Activated CD4-positive, alpha-beta T cell treated with anti-CD3 and anti-CD28 coated beads for 36 hours (primary cell): ENCODE measurements around the gene PGAP6. TPM values are rescaled to one million over a fixed set of nuclear protein-coding genes. Genes with fewer than 3 reads are reported as not detected.
"Not testable (repeated sequence)": the region's sequence is repeated elsewhere in the genome, so short reads cannot be mapped to it uniquely, and the experiment has no call there.

Source experiments
- ATAC-seq: fragments of 200-7000 bp; cut with Tn5 transposase; one replicate; pipeline ENCODE4 v1.10.0; 2021; ENCODE audit warnings: mild to moderate bottlenecking, moderate library complexity
- CTCF ChIA-PET: fragments of 350-600 bp; sonication (Branson Sonifier 250); formaldehyde crosslinking; loops from one replicate; lab custom pipeline; 2021; ENCODE audit warnings: antibody characterized with exemption; lab: Charles Lee
- POLR2A ChIA-PET: fragments of 350-600 bp; sonication (Branson Sonifier 250); formaldehyde crosslinking; loops from one replicate; lab custom pipeline; 2021; ENCODE audit warnings: antibody characterized with exemption, inconsistent platforms; lab: Charles Lee
- DNase-seq: peaks from one replicate; pipeline ENCODE4 v3.0.0-alpha.2; 2020
- H3K27ac Mint-ChIP-seq: one replicate; pipeline ENCODE4 v1.8.0; 2021; ENCODE audit warnings: mixed read lengths
- H3K27me3 Mint-ChIP-seq: one replicate; pipeline ENCODE4 v1.8.0; 2021; ENCODE audit warnings: mixed read lengths
- H3K36me3 Mint-ChIP-seq: one replicate; pipeline ENCODE4 v1.8.0; 2021; ENCODE audit warnings: low read depth, mixed read lengths
- H3K4me1 Mint-ChIP-seq: one replicate; pipeline ENCODE4 v1.8.0; 2021; ENCODE audit warnings: mixed read lengths
- H3K4me3 Mint-ChIP-seq: one replicate; pipeline ENCODE4 v1.8.0; 2021; ENCODE audit warnings: mild to moderate bottlenecking, moderate library complexity, mixed read lengths
- H3K9me3 Mint-ChIP-seq: one replicate; pipeline ENCODE4 v1.8.0; 2021; ENCODE audit warnings: low read depth, mixed read lengths
- intact Hi-C, 2 experiments: fragments of 100-400 bp; cut with DNase I in 1 of 2; cut with micrococcal nuclease in 1 of 2; formaldehyde crosslinking; loops; one replicate each; pipeline versions ENCODE4 v1.14.2 to v1.15.1; 2022 to 2024; cut with DNase I, micrococcal nuclease
- total RNA-seq, 2 experiments: library from RNA; stranded (reverse); gene quantifications; one replicate each; pipeline ENCODE4 v1.2.3, GENCODE V29; 2021

Gene PGAP6
- total RNA-seq, 2 experiments from 2014 or later = 22.9 to 40.8 TPM

DNA sequence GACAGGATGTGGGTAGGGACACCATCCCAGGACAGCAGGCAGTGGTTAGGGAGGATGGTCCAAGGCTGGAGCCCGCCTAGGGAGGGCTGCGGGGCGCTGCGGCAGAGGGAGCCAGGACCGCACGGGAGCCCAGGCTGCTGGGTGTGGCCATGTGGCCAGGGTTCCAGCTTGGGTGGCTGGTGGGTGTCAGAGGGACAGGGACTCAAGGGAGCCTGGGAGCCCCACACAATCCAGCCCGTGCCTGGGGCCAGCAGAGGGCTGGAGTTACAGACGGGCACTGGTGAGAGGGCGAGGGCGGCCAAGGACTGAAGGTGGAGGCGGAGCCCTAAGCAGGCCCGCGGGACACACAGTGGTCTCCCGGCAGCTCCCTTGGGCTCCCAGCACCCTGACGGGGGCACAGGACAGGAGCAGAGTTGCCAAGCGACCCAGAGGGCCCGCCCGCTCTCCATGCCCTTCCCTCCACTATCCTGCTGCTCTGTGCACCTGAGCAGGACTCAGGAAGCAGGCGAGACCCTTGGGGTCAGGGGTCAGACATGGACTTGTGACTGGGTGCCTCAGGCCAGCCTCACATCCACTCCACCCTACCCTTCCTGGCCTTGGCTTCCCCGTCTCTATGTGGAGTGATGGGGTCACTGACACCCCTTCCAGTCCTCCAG, 18.5 kb downstream of the PGAP6 start:
- Mint-ChIP-seq H3K27ac (no peak overlapping the region), H3K27me3 (peaks cover 5% of the 10 kb centered on the region), H3K9me3 (no peaks in the 10 kb centered on the region), H3K4me1 (peaks cover 5% of the 10 kb centered on the region), H3K36me3 (peaks cover 6% of the 10 kb centered on the region), H3K4me3 (no peak overlapping the region)
- POLR2A ChIA-PET = interaction anchor here (1.0 kb wide), 1 partner anchor 256 kb away, joined by 4 read pairs; no protein-coding TSS in a partner anchor
- CTCF ChIA-PET = interaction anchor here (0.8 to 2.3 kb wide), 4 partner anchors 8 to 257 kb away, joined by 3 to 15 read pairs (median 8); no protein-coding TSS in a partner anchor
- intact Hi-C loops = loop anchor here in 1 of 2 experiments (2.0 kb wide), 1 partner anchor 256 kb away; no protein-coding TSS in a partner anchor
- no peak for ATAC-seq
- no peak for DNase-seq

DNA sequence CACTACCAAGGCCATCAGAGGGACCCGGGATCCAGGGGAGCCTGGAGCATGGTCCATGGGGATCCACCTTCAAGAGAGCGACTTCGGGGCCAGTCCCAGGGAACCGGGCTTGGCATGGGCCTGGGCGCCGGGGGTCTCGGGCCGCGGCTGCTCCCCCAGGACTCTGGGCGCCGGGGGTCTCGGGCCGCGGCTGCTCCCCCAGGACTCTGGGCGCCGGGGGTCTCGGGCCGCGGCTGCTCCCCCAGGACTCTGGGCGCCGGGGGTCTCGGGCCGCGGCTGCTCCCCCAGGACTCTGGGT, 19.1 kb downstream of the PGAP6 start:
- not testable (repeated sequence) for H3K27me3 Mint-ChIP-seq, H3K27ac Mint-ChIP-seq, H3K36me3 Mint-ChIP-seq, ATAC-seq, H3K4me3 Mint-ChIP-seq, H3K9me3 Mint-ChIP-seq, DNase-seq, H3K4me1 Mint-ChIP-seq
- intact Hi-C loops = loop anchor here (1.0 to 2.0 kb wide), 4 partner anchors 245 to 297 kb away; no protein-coding TSS in a partner anchor
- ChIA-PET POLR2A (interaction anchor here (1.0 kb wide), 1 partner anchor 256 kb away, joined by 4 read pairs; no protein-coding TSS in a partner anchor), CTCF (interaction anchor here (0.6 to 2.3 kb wide), 11 partner anchors 8 to 300 kb away, joined by 3 to 24 read pairs (median 4); no protein-coding TSS in a partner anchor)

DNA sequence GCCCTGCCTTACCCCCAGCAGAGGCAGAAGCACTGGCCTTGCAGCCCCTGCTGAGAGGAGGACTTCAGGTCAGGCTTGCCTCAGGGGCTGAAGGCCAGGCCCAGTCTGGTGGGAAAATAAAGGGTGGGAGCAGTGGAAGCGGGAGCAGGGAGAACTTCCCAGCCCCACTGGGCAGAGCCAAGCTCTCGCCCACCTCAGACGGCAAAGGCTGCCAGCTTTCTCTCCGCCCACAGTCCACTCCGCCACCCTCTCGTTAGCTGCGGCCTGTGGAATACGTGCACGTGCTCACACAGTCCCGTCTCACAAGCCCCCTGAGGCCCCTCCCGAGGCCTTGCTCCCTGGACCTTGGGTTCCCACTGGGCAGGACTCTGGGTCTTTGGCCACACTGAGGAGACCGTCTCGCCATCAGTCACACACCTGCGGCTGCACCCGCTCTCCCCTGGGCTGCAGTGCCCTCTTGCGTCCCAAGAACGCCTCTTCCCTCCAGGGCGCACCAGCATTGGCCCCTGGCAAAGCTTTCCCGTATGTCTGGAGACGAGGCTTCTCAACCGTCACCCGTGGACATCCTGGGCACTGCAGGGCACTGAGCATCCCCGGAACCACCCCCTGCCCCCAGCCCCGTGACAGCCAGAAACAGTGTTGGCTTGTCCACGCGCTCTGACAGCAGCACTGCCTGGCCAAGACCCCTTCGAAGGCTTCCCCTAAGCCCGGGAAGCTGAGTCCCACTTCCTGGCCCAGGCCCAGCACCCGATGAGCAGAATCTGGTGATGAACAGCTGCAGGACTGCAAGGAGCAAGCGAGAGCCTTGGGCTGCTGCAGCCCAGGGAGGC, 19.7 kb downstream of the PGAP6 start:
- H3K36me3 Mint-ChIP-seq = peaks cover 5% of the 10 kb centered on the region
- H3K9me3 Mint-ChIP-seq = no peaks in the 10 kb centered on the region
- POLR2A ChIA-PET = interaction anchor here (1.0 kb wide), 1 partner anchor 255 kb away, joined by 4 read pairs; no protein-coding TSS in a partner anchor
- peak; percentile 87 for DNase-seq
- CTCF ChIA-PET = interaction anchor here (0.6 to 2.3 kb wide), 14 partner anchors 9 to 299 kb away, joined by 3 to 24 read pairs (median 4); no protein-coding TSS in a partner anchor
- intact Hi-C loops = loop anchor here (1.0 to 2.0 kb wide), 4 partner anchors 245 to 297 kb away; no protein-coding TSS in a partner anchor
- no peak overlapping the region for H3K27ac Mint-ChIP-seq
- peaks cover 5% of the 10 kb centered on the region for H3K27me3 Mint-ChIP-seq
- ATAC-seq = peak; percentile 96
- peaks cover 5% of the 10 kb centered on the region for H3K4me1 Mint-ChIP-seq
- H3K4me3 Mint-ChIP-seq = no peak overlapping the region

DNA sequence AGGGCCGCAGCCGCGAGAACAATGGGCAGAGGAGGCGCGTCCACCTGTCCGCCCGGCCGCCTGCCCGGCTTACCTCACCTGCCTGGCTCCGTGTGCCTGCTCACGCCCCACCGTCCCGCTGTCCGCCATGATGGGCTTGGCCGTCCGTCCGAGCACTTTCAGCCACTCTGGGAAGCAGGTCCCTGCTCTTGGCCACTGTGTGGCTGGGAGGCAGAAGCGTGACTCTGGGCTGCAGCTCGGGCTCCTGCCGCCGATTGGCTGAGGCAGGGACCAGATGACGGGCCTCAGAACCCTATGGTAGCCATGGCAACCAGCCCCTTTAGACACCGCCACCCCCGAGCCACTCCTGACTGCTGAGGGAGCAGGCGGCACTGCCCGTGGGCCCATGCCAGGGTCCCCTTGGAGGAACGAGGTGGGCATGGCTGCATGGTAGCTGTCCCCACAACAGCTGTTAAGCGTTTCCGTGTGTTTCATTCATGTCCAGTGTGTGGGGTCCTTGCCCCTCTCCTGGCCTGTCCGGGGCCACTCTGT, 20.4 kb downstream of the PGAP6 start:
- Mint-ChIP-seq H3K9me3 (no peaks in the 10 kb centered on the region), H3K27ac (no peak overlapping the region), H3K36me3 (no peaks in the 10 kb centered on the region), H3K27me3 (peaks cover 5% of the 10 kb centered on the region), H3K4me1 (peaks cover 5% of the 10 kb centered on the region), H3K4me3 (no peak overlapping the region)
- ChIA-PET CTCF (interaction anchor here (0.6 to 2.3 kb wide), 11 partner anchors 12 to 299 kb away, joined by 3 to 24 read pairs (median 4); no protein-coding TSS in a partner anchor), POLR2A (no interaction called here)
- intact Hi-C loops = no loop called here
- DNase-seq (peak; percentile 13), ATAC-seq (no peak)

DNA sequence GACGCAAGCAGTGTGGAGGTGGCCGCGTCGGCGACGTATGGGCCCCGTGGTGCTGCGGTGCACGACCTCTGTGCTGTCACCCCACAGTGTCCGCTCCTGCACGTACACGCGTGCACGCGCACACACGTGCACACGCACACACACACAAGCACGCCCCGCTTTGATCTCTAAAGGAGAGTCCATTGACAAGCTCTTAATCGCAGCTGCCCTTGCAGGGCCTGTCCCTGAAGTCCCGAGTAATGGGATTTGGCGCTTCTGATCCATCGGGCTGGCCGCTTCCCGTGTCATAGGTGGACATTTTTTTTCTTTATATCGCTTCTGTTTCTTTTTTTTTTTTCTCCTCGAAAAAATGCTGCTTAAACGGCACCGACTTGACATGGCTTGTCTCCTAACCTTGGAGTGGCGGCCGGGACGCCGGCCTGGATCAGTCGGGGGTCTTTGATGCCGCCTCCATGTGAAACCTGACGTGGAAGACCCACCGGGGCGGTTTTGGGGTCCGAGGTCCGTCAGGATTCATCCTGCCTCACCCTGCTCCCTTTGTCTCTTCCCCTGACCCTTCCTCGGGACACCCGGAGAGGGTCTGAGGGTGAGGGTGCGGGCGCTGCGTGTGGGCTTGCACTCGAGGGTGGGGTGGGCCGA, 21.0 kb downstream of the PGAP6 start:
- no peaks in the 10 kb centered on the region for H3K9me3 Mint-ChIP-seq
- H3K27ac Mint-ChIP-seq = no peak overlapping the region
- no peak overlapping the region for H3K4me3 Mint-ChIP-seq
- CTCF ChIA-PET = interaction anchor here (0.7 to 2.3 kb wide), 4 partner anchors 11 to 254 kb away, joined by 4 to 15 read pairs (median 9); no protein-coding TSS in a partner anchor
- DNase-seq (no peak), ATAC-seq (no peak)
- intact Hi-C loops = no loop called here
- POLR2A ChIA-PET = interaction anchor here (0.6 kb wide), 1 partner anchor 43 kb away, joined by 4 read pairs; no protein-coding TSS in a partner anchor
- peaks cover 5% of the 10 kb centered on the region for H3K4me1 Mint-ChIP-seq
- peaks cover 5% of the 10 kb centered on the region for H3K27me3 Mint-ChIP-seq
- H3K36me3 Mint-ChIP-seq = no peaks in the 10 kb centered on the region

DNA sequence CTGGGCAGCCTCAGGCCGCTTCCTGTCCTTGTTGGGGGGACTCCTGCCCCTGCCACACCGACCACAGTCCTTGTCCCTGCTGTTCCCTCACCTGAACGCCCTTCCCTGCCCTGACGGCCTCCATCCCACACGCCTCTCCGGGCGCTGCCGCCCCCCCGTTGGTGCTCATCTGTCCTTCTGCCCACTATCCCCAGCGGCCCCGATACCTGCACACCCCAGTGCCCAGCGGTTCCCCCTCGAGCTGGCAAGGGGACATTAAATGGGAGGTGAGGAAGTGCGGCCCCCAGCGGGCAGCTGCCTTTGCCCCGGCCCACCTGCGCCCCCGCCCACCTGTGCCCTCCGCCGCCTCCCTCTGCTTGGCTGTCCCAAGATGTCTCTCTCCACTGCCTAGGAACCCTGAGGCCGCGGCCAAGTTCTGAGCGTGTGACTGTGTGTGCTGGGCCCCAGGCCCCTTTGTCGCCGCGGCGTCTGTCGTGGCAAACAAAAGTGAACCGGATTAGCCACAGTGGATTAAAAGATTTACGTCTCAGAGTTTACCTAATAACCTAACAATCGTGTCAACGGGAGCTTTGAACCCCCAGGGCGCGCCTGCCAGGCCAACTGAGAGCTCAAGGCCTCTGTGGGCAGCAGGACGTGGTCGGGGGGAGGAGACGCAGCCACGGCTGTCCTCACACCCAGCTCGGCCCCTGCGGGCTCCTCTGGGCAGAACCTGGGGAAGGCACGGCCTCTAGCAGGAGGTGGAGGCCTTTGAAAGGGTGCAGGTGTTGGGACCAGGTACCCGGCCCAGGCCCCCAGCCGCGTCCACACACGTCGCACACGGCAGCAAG, 21.7 kb downstream of the PGAP6 start:
- Mint-ChIP-seq H3K27me3 (peaks cover 5% of the 10 kb centered on the region), H3K9me3 (no peaks in the 10 kb centered on the region), H3K4me1 (peaks cover 11% of the 10 kb centered on the region), H3K4me3 (no peak overlapping the region), H3K27ac (no peak overlapping the region), H3K36me3 (no peaks in the 10 kb centered on the region)
- intact Hi-C loops = no loop called here
- DNase-seq = peak; percentile 6
- no peak for ATAC-seq
- ChIA-PET CTCF (no interaction called here), POLR2A (interaction anchor here (0.6 kb wide), 1 partner anchor 44 kb away, joined by 4 read pairs; no protein-coding TSS in a partner anchor)

DNA sequence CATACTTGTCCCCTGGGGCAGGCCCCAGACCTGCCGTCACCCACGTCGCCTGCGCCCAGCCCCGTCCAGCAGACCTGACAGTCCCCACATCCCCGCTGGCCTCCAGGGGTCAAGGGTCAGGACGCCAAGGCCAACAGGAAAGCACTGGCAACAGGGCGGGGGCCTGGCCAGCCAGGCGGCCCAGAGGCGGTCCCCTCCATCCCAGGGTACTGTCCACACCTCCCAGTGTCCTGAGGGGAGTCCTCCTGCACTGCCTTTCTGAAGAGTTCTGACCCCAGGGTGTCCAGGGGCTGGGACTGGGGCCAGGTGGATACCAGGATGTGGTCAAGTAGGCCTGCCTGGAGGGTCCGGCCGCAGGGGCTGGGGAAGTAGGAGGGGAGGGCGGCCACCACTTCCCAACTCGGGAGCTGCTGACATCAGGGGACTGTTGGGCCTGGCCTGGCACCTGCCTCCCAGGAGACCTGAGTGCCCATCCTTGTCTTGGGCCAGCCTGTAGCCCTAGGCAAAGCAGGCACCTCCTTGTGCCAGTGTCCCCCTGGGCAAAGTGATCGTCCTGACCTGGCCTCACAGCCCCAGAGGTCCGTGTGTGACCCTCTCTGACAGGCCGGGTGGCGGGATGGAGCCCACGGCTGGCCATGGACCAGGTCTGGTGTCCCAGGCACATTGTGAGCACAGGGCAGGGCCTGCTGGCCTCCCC, 22.6 kb downstream of the PGAP6 start:
- ATAC-seq (no peak), DNase-seq (no peak)
- Mint-ChIP-seq H3K27me3 (peaks cover 5% of the 10 kb centered on the region), H3K4me3 (no peak overlapping the region), H3K27ac (no peak overlapping the region), H3K36me3 (no peaks in the 10 kb centered on the region), H3K4me1 (peaks cover 16% of the 10 kb centered on the region), H3K9me3 (no peaks in the 10 kb centered on the region)
- POLR2A ChIA-PET = no interaction called here
- CTCF ChIA-PET = no interaction called here
- intact Hi-C loops = no loop called here

DNA sequence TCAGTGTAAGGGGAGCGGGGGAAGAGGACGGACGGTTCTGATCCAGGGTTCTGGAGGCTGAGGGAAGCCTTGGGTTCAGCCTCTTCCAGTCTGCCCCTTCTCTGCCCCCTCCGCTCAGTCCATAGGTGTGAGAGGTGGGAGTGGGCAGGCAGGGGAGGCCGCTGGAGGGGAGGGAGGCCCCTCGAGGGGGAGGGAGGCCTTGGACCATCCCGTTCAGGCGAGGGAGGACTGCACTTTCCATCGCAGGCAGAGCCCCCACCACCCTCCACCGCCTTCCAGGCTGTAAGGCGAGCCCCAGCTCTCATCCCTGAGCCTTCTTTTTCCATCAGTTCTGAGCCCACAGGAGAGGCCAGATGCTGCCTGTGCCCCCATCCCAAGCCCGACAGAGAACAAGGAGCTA, 25.0 kb downstream of the PGAP6 start:
- Mint-ChIP-seq H3K4me3 (no peak overlapping the region), H3K36me3 (no peaks in the 10 kb centered on the region), H3K27ac (no peak overlapping the region), H3K9me3 (no peaks in the 10 kb centered on the region), H3K4me1 (peaks cover 18% of the 10 kb centered on the region), H3K27me3 (no peaks in the 10 kb centered on the region)
- ATAC-seq = no peak
- intact Hi-C loops = no loop called here
- CTCF ChIA-PET = interaction anchor here (0.8 kb wide), 1 partner anchor 175 kb away, joined by 3 read pairs; no protein-coding TSS in a partner anchor
- DNase-seq = no peak
- POLR2A ChIA-PET = no interaction called here

DNA sequence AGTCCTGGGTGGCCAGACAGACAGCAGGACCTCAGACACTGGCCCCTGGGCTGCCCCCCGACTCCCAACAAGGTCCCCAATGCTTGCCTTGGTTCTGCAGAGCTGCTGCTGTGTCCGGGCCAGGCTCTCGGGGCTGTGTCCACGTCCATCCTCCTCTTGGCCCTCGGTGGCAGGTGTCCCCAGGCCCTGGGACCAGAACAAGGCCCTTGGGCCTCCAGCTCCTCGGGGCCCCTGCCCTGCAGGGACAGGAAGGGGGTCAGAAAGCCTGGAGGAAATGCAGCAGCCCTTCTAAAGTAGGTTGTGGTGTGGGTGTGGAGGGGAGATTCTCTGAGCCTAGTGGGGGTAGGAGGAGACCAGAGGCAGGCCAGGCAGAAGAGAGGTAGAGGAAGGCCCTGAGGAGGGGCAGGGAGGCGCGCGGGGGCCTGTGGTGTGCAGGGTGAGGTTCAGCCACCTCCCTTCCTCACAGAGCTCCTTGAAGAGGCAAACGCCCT, 26.8 kb downstream of the PGAP6 start:
- no peak for ATAC-seq
- POLR2A ChIA-PET = interaction anchor here (0.6 kb wide), 1 partner anchor 217 kb away, joined by 3 read pairs; no protein-coding TSS in a partner anchor
- Mint-ChIP-seq H3K9me3 (no peaks in the 10 kb centered on the region), H3K27me3 (no peaks in the 10 kb centered on the region), H3K27ac (peak overlapping the region; percentile 55), H3K4me1 (peaks cover 28% of the 10 kb centered on the region), H3K36me3 (peaks cover 1% of the 10 kb centered on the region), H3K4me3 (no peak overlapping the region)
- peak; percentile 31 for DNase-seq
- CTCF ChIA-PET = interaction anchor here (0.6 to 1.3 kb wide), 4 partner anchors 8 to 251 kb away, joined by 3 to 4 read pairs (median 4); partner anchors contain the start of gene FAM234A
- intact Hi-C loops = no loop called here
